B cell (primary cell): ENCODE data around the gene FABP6. TPM values are rescaled to one million over a fixed set of nuclear protein-coding genes. Genes with fewer than 3 reads are reported as not detected.

Experiments
- ATAC-seq: fragments of 200-7000 bp; cut with Tn5 transposase; one replicate; pipeline ENCODE4 v1.10.0; 2021; ENCODE audit warnings: low read depth, mild to moderate bottlenecking, moderate number of reproducible peaks, moderate library complexity
- CTCF ChIA-PET: fragments of 350-600 bp; sonication (Branson Sonifier 250); formaldehyde crosslinking; loops from one replicate; lab custom pipeline; 2021; ENCODE audit warnings: antibody characterized with exemption, inconsistent platforms; lab: Charles Lee
- POLR2A ChIA-PET: fragments of 350-600 bp; sonication (Branson Sonifier 250); formaldehyde crosslinking; loops from one replicate; lab custom pipeline; 2021; ENCODE audit warnings: antibody characterized with exemption; lab: Charles Lee
- DNase-seq: peaks from one replicate; pipeline ENCODE4 v3.0.0; 2013
- H2AFZ ChIP-seq: 2 replicates; pipeline ENCODE4 v1.6.1; 2012; ENCODE audit warnings: mild to moderate bottlenecking, low read depth, low read length; ENCODE audit not compliant: insufficient read depth, poor library complexity, severe bottlenecking
- H3K27ac ChIP-seq, 2 donors: 1 replicate in 1 of 2; 2 replicates in 1 of 2; pipeline ENCODE4 v1.5.1; 2012 to 2013; ENCODE audit warnings: low read length in 2 of 2, mild to moderate bottlenecking in 2 of 2, moderate library complexity in 1 of 2
- H3K27me3 ChIP-seq, 4 experiments: fragments of 200-600 bp in 1 of 4; sonication (generic) in 1 of 4; replicated peaks in 1 of 4; 1 replicate in 2 of 4; 2 replicates in 2 of 4; pipeline versions ENCODE4 v1.6.1 to v1.7.0; 2013 to 2016; ENCODE audit warnings: low read length in 3 of 4, mild to moderate bottlenecking in 2 of 4, mixed read lengths in 1 of 4, moderate library complexity in 1 of 4; ENCODE audit not compliant: insufficient read depth in 4 of 4, control insufficient read depth in 3 of 4; ENCODE audit errors: control extremely low read depth in 1 of 4
- H3K36me3 ChIP-seq, 2 experiments: replicated peaks in 1 of 2; 1 replicate in 1 of 2; 2 replicates in 1 of 2; pipeline versions ENCODE4 v1.6.1 to v1.7.1; 2013; ENCODE audit warnings: low read length in 1 of 2; ENCODE audit not compliant: insufficient read depth in 2 of 2, control insufficient read depth in 1 of 2; ENCODE audit errors: control extremely low read depth in 1 of 2, extremely low read depth in 1 of 2
- H3K4me1 ChIP-seq, 2 donors: fragments of 200-600 bp in 1 of 2; sonication (generic) in 1 of 2; 1 replicate in 1 of 2; 2 replicates in 1 of 2; pipeline versions ENCODE4 v1.5.1 to v1.6.1; 2013 to 2017; ENCODE audit warnings: low read length in 2 of 2; ENCODE audit not compliant: control insufficient read depth in 2 of 2, insufficient read depth in 2 of 2
- H3K4me2 ChIP-seq: replicated peaks from 2 replicates; pipeline ENCODE3; 2012; ENCODE audit warnings: mild to moderate bottlenecking, low read depth, low read length; ENCODE audit not compliant: poor library complexity, severe bottlenecking
- H3K4me3 ChIP-seq, 5 experiments: fragments of 200-600 bp in 1 of 5; sonication (generic) in 1 of 5; 1 replicate in 3 of 5; 2 replicates in 2 of 5; pipeline versions ENCODE4 v1.5.1 to v1.7.0; 2011 to 2016; ENCODE audit warnings: low read length in 4 of 5, mild to moderate bottlenecking in 4 of 5, low read depth in 2 of 5, control low read depth in 1 of 5, moderate library complexity in 1 of 5; ENCODE audit not compliant: insufficient read depth in 1 of 5; ENCODE audit errors: control extremely low read depth in 1 of 5, extremely low read depth in 1 of 5
- H3K79me2 ChIP-seq: fragments of 200-600 bp; sonication (generic); one replicate; pipeline ENCODE4 v1.6.0; 2016; ENCODE audit warnings: low read length; ENCODE audit not compliant: control insufficient read depth, insufficient read depth
- H3K9ac ChIP-seq: fragments of 200-600 bp; sonication (generic); 2 replicates; pipeline ENCODE4 v1.6.1; 2017; ENCODE audit warnings: mild to moderate bottlenecking, low read length, moderate library complexity
- H3K9me3 ChIP-seq, 3 donors: one replicate each; pipeline versions ENCODE4 v1.6.1 to v1.7.1; 2013; ENCODE audit warnings: low read length in 2 of 3; ENCODE audit not compliant: control insufficient read depth in 2 of 3, insufficient read depth in 1 of 3; ENCODE audit errors: control extremely low read depth in 1 of 3
- H4K20me1 ChIP-seq: 2 replicates; pipeline ENCODE4 v1.6.0; 2012; ENCODE audit warnings: mild to moderate bottlenecking, low read length; ENCODE audit not compliant: insufficient read depth, control insufficient read depth, poor library complexity, severe bottlenecking
- H3K27ac Mint-ChIP-seq: one replicate; pipeline ENCODE4 v1.8.0; 2021; ENCODE audit warnings: mixed read lengths
- H3K27me3 Mint-ChIP-seq: one replicate; pipeline ENCODE4 v1.8.0; 2021; ENCODE audit warnings: mixed read lengths
- H3K4me1 Mint-ChIP-seq: one replicate; pipeline ENCODE4 v1.8.0; 2021; ENCODE audit warnings: mixed read lengths
- H3K4me3 Mint-ChIP-seq: one replicate; pipeline ENCODE4 v1.8.0; 2021; ENCODE audit warnings: mixed read lengths
- H3K9me3 Mint-ChIP-seq: one replicate; pipeline ENCODE4 v1.8.0; 2022; ENCODE audit warnings: mixed read lengths; ENCODE audit not compliant: insufficient read depth
- EZH2 ChIP-seq: IDR thresholded peaks from 2 replicates; pipeline ENCODE4 v1.6.1; 2012; ENCODE audit warnings: borderline replicate concordance, low read depth, mild to moderate bottlenecking, moderate library complexity, low read length; ENCODE audit not compliant: insufficient read depth, poor library complexity, severe bottlenecking
- WGBS: methylation state at CpG from one replicate; pipeline ENCODE4 v1.1.5; 2013; ENCODE audit warnings: missing lambda C conversion rate; ENCODE audit not compliant: insufficient coverage; 5-methylcytosine and 5-hydroxymethylcytosine counted together
- intact Hi-C: fragments of 100-400 bp; cut with micrococcal nuclease; formaldehyde crosslinking; loops from one replicate; pipeline ENCODE4 v1.10.0; 2022
- polyA plus RNA-seq: library from polyadenylated mRNA; depleted of rRNA; stranded (reverse); fragments of >200 nt; gene quantifications from 2 replicates; pipeline ENCODE4 v1.2.3, GENCODE V29; 2012
- total RNA-seq, 2 donors: library from RNA; stranded (reverse); fragments of 120-200 nt in 1 of 2; gene quantifications; 1 replicate in 1 of 2; 2 replicates in 1 of 2; pipeline versions ENCODE4 v1.2.3 to v1.2.4, GENCODE V29; 2013 to 2022
- TF ChIP-seq, protein P1 (sequence below): fragments of 200-600 bp; IDR thresholded peaks from one replicate; pipeline ENCODE4 v1.8.0; 2022; ENCODE audit warnings: antibody characterized with exemption, mild to moderate bottlenecking

The FABP6 gene
- total and polyA plus RNA-seq, 2 donors (not counting 1 experiment from before 2014, with no cell fraction given): not detected

DNA sequence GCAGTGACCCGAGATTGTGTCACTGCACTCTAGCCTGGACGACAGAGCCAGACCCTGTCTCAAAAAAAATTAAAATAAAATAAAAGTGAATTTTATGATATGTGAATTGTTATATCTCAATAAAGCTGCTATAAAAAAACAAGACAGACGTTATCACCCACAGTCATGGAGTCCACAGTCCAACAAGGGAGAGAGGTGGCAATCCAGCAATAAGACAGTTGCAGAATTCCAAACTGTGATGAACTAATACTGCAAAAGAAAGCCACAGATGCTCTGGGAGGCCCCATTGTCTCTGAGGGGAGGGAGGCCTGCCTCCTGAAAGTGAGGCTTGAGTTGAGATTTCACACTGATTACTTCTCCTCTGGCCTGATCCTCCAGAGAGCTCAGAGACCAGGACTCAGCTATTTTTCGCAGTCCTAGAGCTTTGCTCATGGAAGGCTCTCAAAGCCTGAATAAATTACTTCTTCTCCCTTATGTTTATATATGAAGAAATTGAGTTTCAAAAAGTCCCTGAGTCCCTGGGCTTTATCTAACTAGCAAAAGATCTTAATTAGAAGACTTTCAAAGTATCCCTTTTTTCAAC lies 55.1 kb downstream of the FABP6 start:
- H3K4me3 ChIP-seq: no peak overlapping the region
- no CpG with 5 or more reads among the region's 4 CpGs for WGBS
- H2AFZ ChIP-seq: no peak overlapping the region
- TF ChIP-seq, protein P1, sequence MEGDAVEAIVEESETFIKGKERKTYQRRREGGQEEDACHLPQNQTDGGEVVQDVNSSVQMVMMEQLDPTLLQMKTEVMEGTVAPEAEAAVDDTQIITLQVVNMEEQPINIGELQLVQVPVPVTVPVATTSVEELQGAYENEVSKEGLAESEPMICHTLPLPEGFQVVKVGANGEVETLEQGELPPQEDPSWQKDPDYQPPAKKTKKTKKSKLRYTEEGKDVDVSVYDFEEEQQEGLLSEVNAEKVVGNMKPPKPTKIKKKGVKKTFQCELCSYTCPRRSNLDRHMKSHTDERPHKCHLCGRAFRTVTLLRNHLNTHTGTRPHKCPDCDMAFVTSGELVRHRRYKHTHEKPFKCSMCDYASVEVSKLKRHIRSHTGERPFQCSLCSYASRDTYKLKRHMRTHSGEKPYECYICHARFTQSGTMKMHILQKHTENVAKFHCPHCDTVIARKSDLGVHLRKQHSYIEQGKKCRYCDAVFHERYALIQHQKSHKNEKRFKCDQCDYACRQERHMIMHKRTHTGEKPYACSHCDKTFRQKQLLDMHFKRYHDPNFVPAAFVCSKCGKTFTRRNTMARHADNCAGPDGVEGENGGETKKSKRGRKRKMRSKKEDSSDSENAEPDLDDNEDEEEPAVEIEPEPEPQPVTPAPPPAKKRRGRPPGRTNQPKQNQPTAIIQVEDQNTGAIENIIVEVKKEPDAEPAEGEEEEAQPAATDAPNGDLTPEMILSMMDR: no peak
- TF ChIP-seq EZH2: no peak
- intact Hi-C loops: no loop called here
- no peaks in the 10 kb centered on the region for H3K36me3 ChIP-seq
- H3K9ac ChIP-seq: no peak overlapping the region
- no peaks in the 10 kb centered on the region for H3K79me2 ChIP-seq
- CTCF ChIA-PET: interaction anchor here (0.6 kb wide), 1 partner anchor 1122 kb away, joined by 4 read pairs; no protein-coding TSS in a partner anchor
- ATAC-seq: no peak
- Mint-ChIP-seq H3K27me3 (peaks cover 20% of the 10 kb centered on the region), H3K27ac (no peak overlapping the region), H3K9me3 (no peaks in the 10 kb centered on the region), H3K4me1 (no peaks in the 10 kb centered on the region), H3K4me3 (no peak overlapping the region)
- no peaks in the 10 kb centered on the region for H3K27me3 ChIP-seq
- no peaks in the 10 kb centered on the region for H4K20me1 ChIP-seq
- no peak overlapping the region for H3K27ac ChIP-seq
- no peak overlapping the region for H3K4me2 ChIP-seq
- no peak for DNase-seq
- no peaks in the 10 kb centered on the region for H3K9me3 ChIP-seq
- POLR2A ChIA-PET: no interaction called here
- no peaks in the 10 kb centered on the region for H3K4me1 ChIP-seq

DNA sequence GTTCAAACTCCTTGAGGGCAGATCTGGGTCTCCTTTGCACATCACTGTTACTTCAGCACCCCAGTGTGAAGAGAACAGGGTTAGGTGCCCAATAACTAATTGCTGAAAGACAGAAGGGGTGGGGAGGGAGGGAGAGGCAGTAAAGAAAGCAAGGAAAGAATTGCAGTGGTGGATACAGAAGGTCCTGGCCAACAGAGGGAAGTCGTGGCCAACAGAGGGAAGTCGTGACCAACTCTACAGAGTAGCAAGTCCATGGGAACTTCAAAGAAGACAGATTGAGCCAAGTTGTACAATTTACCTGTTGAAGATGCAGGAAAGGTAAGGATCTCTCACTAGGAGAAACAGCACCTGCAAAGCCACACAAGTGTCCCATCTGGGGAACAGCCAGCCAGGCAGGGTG lies 56.0 kb downstream of the FABP6 start:
- Mint-ChIP-seq H3K27ac (no peak overlapping the region), H3K4me1 (no peaks in the 10 kb centered on the region), H3K4me3 (no peak overlapping the region), H3K27me3 (peaks cover 21% of the 10 kb centered on the region), H3K9me3 (no peaks in the 10 kb centered on the region)
- Histone ChIP-seq H4K20me1 (no peaks in the 10 kb centered on the region), H3K27me3 (no peaks in the 10 kb centered on the region), H3K4me1 (no peaks in the 10 kb centered on the region), H3K27ac (no peak overlapping the region), H3K9ac (no peak overlapping the region), H2AFZ (no peak overlapping the region), H3K36me3 (no peaks in the 10 kb centered on the region), H3K4me3 (no peak overlapping the region), H3K4me2 (no peak overlapping the region), H3K79me2 (no peaks in the 10 kb centered on the region), H3K9me3 (no peaks in the 10 kb centered on the region)
- no peak for DNase-seq
- no peak for TF ChIP-seq EZH2
- TF ChIP-seq, protein P1: no peak
- POLR2A ChIA-PET: no interaction called here
- intact Hi-C loops: no loop called here
- ATAC-seq: no peak
- WGBS: 59% methylated on average over 2 of the region's 2 CpGs
- CTCF ChIA-PET: interaction anchor here (0.6 kb wide), 1 partner anchor 1123 kb away, joined by 4 read pairs; no protein-coding TSS in a partner anchor
